Measurements from ENCODE around the gene NR4A3. TPM values are rescaled to one million over a fixed set of nuclear protein-coding genes. Genes with fewer than 3 reads are reported as not detected.

Gene NR4A3
- total RNA-seq, 6 experiments from 2014 or later = 0.13 to 1.2 (median 0.30) TPM

- WGBS (ENCODE audit: insufficient coverage, low coverage, low lambda C conversion rate, missing lambda C conversion rate) = under 1% methylated on average over 17 of the region's 51 CpGs
- H3K27me3 ChIP-seq = peaks cover 0 to 25% of the 10 kb centered on the region in 2 donors
- TF ChIP-seq POLR2A (IDR thresholded peaks at IDR 0.05) (no peak), CTCF (IDR thresholded peaks at IDR 0.05) (no peak)
- DNase-seq = peak; percentile 35 to 50 (median 48)
- intact Hi-C loops (cut with DNase I) = no loop called here
- H3K9me3 ChIP-seq = no peaks in the 10 kb centered on the region
- peak overlapping the region; percentile 98 to 99 (median 98) for H3K27ac ChIP-seq
- no peaks in the 10 kb centered on the region for H3K36me3 ChIP-seq
- H3K4me1 ChIP-seq = peaks cover 0 to 42% (median 10%) of the 10 kb centered on the region in 4 donors
- H3K4me3 ChIP-seq = peak overlapping the region; percentile 67 to 82 (median 77)
- ATAC-seq = no peak
These were observed 572 bp downstream of the NR4A3 start for GRCh38 chr9:99822109-99822805.

- under 1% methylated on average over 26 of the region's 40 CpGs for WGBS (ENCODE audit: insufficient coverage, low coverage, low lambda C conversion rate, missing lambda C conversion rate)
- Histone ChIP-seq H3K36me3 (no peaks in the 10 kb centered on the region), H3K4me3 (peak overlapping the region; percentile 67 to 82 (median 77)), H3K4me1 (peaks cover 0 to 42% (median 10%) of the 10 kb centered on the region in 4 donors), H3K9me3 (no peaks in the 10 kb centered on the region), H3K27me3 (peaks cover 0 to 25% of the 10 kb centered on the region in 2 donors), H3K27ac (peak overlapping the region; percentile 98 to 99 (median 98))
- TF ChIP-seq POLR2A (IDR thresholded peaks at IDR 0.05) (no peak), CTCF (IDR thresholded peaks at IDR 0.05) (no peak)
- ATAC-seq (no peak), DNase-seq (peak; percentile 28 to 57 (median 52))
- intact Hi-C loops (cut with DNase I) = no loop called here
These were observed 1.3 kb downstream of the NR4A3 start for GRCh38 chr9:99822806-99823591.

- TF ChIP-seq CTCF (IDR thresholded peaks at IDR 0.05) = no peak
- no peak for TF ChIP-seq POLR2A (IDR thresholded peaks at IDR 0.05)
- Histone ChIP-seq H3K36me3 (no peaks in the 10 kb centered on the region), H3K27me3 (peaks cover 0 to 25% of the 10 kb centered on the region in 2 donors), H3K27ac (no peak overlapping the region), H3K9me3 (no peaks in the 10 kb centered on the region), H3K4me3 (peak overlapping the region; percentile 32 to 77 (median 67)), H3K4me1 (peaks cover 0 to 40% (median 10%) of the 10 kb centered on the region in 4 donors)
- peak; percentile 48 to 62 (median 52) for DNase-seq
- intact Hi-C loops (cut with DNase I) = no loop called here
- no peak for ATAC-seq
- WGBS (ENCODE audit: insufficient coverage, low coverage, low lambda C conversion rate, missing lambda C conversion rate) = 4% methylated on average over 21 of the region's 47 CpGs
These were observed 2.1 kb downstream of the NR4A3 start for GRCh38 chr9:99823681-99824377.

GRCh38 chr9:99824378-99825171 is 2.9 kb downstream of the NR4A3 start:
- ATAC-seq = peak in 1 of 4 donors; percentile 24
- intact Hi-C loops (cut with DNase I) = no loop called here
- Histone ChIP-seq H3K36me3 (no peaks in the 10 kb centered on the region), H3K4me3 (peak overlapping the region in 2 of 3 donors; percentile 67 to 77), H3K4me1 (peaks cover 0 to 37% (median 10%) of the 10 kb centered on the region in 4 donors), H3K27me3 (peaks cover 0 to 25% of the 10 kb centered on the region in 2 donors), H3K9me3 (no peaks in the 10 kb centered on the region), H3K27ac (no peak overlapping the region)
- WGBS (ENCODE audit: insufficient coverage, low coverage, low lambda C conversion rate, missing lambda C conversion rate) = 2% methylated on average over 18 of the region's 56 CpGs
- peak; percentile 46 to 61 (median 47) for DNase-seq
- TF ChIP-seq POLR2A (IDR thresholded peaks at IDR 0.05) (no peak), CTCF (IDR thresholded peaks at IDR 0.05) (peak; percentile 9 to 26 (median 18))

Data from right lobe of liver (tissue), 6 donors.